Brain microvascular endothelial cell (primary cell): ENCODE measurements around the gene TNPO3.

Source experiments
- DNase-seq: peaks from one replicate; pipeline ENCODE4 v3.0.0-alpha.2; 2020
- H3K27ac ChIP-seq: fragments of 250-450 bp; sonication (Bioruptor Pico); 2 replicates; pipeline ENCODE4 v1.5.1; 2020; ENCODE audit warnings: mild to moderate bottlenecking, moderate library complexity
- H3K27me3 ChIP-seq: fragments of 250-450 bp; sonication (Bioruptor Pico); replicated peaks from 2 replicates; pipeline ENCODE4 v1.5.1; 2020; ENCODE audit warnings: mild to moderate bottlenecking
- H3K36me3 ChIP-seq: fragments of 250-450 bp; sonication (Bioruptor Pico); replicated peaks from 2 replicates; pipeline ENCODE4 v1.5.1; 2020; ENCODE audit warnings: mild to moderate bottlenecking
- H3K4me3 ChIP-seq: 2 replicates; pipeline ENCODE4 v1.5.1; 2011; ENCODE audit warnings: low read depth, mild to moderate bottlenecking, control low read depth, low read length, moderate library complexity
- CTCF ChIP-seq: IDR thresholded peaks from 2 replicates; pipeline ENCODE4 v1.5.1; 2011; ENCODE audit warnings: low read depth, mild to moderate bottlenecking, moderate library complexity, low read length, control low read depth, inconsistent platforms; ENCODE audit errors: missing control alignments
- in situ Hi-C: cut with HindIII; loops from 2 replicates; pipeline ENCODE4 v1.10.0; 2017; ENCODE audit warnings: low sequenced_read_pairs, low pct_ligation_motif_present

TNPO3 gene

GRCh38 chr7:128985660-128986059 is 69.3 kb downstream of the TNPO3 start:
- H3K4me3 ChIP-seq, result no peak overlapping the region
- H3K36me3 ChIP-seq, result peaks cover 24% of the 10 kb centered on the region
- no peak overlapping the region for H3K27ac ChIP-seq
- DNase-seq, result no peak
- in situ Hi-C loops, result no loop called here
- H3K27me3 ChIP-seq, result no peaks in the 10 kb centered on the region
- no peak for TF ChIP-seq CTCF

- peaks cover 29% of the 10 kb centered on the region for H3K36me3 ChIP-seq
- no peak for TF ChIP-seq CTCF
- DNase-seq, result no peak
Measured at GRCh38 chr7:128982105-128982504, 72.8 kb downstream of the TNPO3 start.

GRCh38 chr7:128974241-128974934 is 80.5 kb downstream of the TNPO3 start:
- Histone ChIP-seq H3K4me3 (no peak overlapping the region), H3K27ac (no peak overlapping the region), H3K27me3 (no peaks in the 10 kb centered on the region), H3K36me3 (peaks cover 41% of the 10 kb centered on the region)
- no peak for TF ChIP-seq CTCF
- DNase-seq, result peak; percentile 44
- in situ Hi-C loops, result loop anchor here (10.0 kb wide), 1 partner anchor 60 kb away; the partner anchor contains the start of gene KCP

More at GRCh38 chr7:128982105-128982504, 72.8 kb downstream of the TNPO3 start:
- Histone ChIP-seq H3K27me3 (no peaks in the 10 kb centered on the region), H3K4me3 (no peak overlapping the region), H3K27ac (no peak overlapping the region)
- in situ Hi-C loops, result no loop called here

GRCh38 chr7:128968624-128969023 is 86.3 kb downstream of the TNPO3 start:
- no peaks in the 10 kb centered on the region for H3K27me3 ChIP-seq
- DNase-seq, result no peak
- H3K27ac ChIP-seq, result no peak overlapping the region
- no peak overlapping the region for H3K4me3 ChIP-seq
- peaks cover 46% of the 10 kb centered on the region for H3K36me3 ChIP-seq
- in situ Hi-C loops, result no loop called here
- no peak for TF ChIP-seq CTCF

GRCh38 chr7:128963327-128963757 is 91.6 kb downstream of the TNPO3 start:
- H3K4me3 ChIP-seq, result no peak overlapping the region
- peak overlapping the region; percentile 48 for H3K27ac ChIP-seq
- in situ Hi-C loops, result no loop called here
- TF ChIP-seq CTCF, result no peak
- H3K36me3 ChIP-seq, result peaks cover 17% of the 10 kb centered on the region
- peak; percentile 31 for DNase-seq
- H3K27me3 ChIP-seq, result no peaks in the 10 kb centered on the region

DNA sequence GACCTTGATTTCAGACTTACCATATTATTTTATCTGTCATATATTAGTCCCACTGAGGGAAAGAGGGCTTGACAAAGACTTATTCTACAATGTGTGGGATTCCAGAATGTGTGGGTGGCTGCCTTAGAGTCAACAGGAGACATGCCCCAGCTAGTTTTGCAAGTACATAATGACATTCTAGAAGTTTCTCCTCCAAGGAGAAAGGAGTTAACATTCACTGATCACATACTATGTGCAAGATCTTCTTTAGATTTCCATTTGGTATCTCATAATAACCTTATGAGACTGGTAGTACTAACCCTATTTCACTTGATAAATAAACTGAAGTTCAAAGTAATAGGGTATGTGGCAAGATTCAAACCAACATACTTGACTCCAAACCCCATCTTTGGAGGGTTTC is 92.0 kb downstream of the TNPO3 start:
- peak overlapping the region; percentile 48 for H3K27ac ChIP-seq
- peaks cover 17% of the 10 kb centered on the region for H3K36me3 ChIP-seq
- DNase-seq, result no peak
- H3K27me3 ChIP-seq, result no peaks in the 10 kb centered on the region
- TF ChIP-seq CTCF, result no peak
- H3K4me3 ChIP-seq, result no peak overlapping the region
- in situ Hi-C loops, result no loop called here
